GM23248 (cell line): ENCODE data around the gene NHSL1. TPM values are rescaled to one million over a fixed set of nuclear protein-coding genes. Genes with fewer than 3 reads are reported as not detected.

Experiments used
- DNase-seq: peaks from one replicate; pipeline ENCODE4 v3.0.0-alpha.2; 2015
- H2AFZ ChIP-seq: fragments of 200-600 bp; sonication (generic); 2 replicates; pipeline ENCODE4 v1.6.1; 2016; ENCODE audit warnings: antibody characterized with exemption
- H3F3A ChIP-seq: fragments of 200-600 bp; sonication (generic); 2 replicates; pipeline ENCODE4 v1.6.1; 2016; ENCODE audit warnings: mild to moderate bottlenecking, antibody characterized with exemption, mixed run types; ENCODE audit not compliant: insufficient read depth
- H3K27ac ChIP-seq: fragments of 200-600 bp; sonication (generic); 2 replicates; pipeline ENCODE4 v1.5.1; 2016; ENCODE audit warnings: mild to moderate bottlenecking
- H3K27me3 ChIP-seq: fragments of 200-600 bp; sonication (generic); replicated peaks from 2 replicates; pipeline ENCODE4 v1.6.1; 2016; ENCODE audit warnings: mild to moderate bottlenecking; ENCODE audit not compliant: insufficient read depth
- H3K36me3 ChIP-seq: fragments of 200-600 bp; sonication (generic); 2 replicates; pipeline ENCODE4 v1.6.1; 2016; ENCODE audit warnings: low read depth, mild to moderate bottlenecking
- H3K4me1 ChIP-seq: fragments of 200-600 bp; sonication (generic); 2 replicates; pipeline ENCODE4 v1.6.1; 2016; ENCODE audit warnings: mild to moderate bottlenecking; ENCODE audit not compliant: insufficient read depth
- H3K4me2 ChIP-seq: fragments of 200-600 bp; sonication (generic); one replicate; pipeline ENCODE4 v1.6.1; 2016; ENCODE audit warnings: mild to moderate bottlenecking; ENCODE audit not compliant: unreplicated experiment
- H3K4me3 ChIP-seq: fragments of 200-600 bp; sonication (generic); 2 replicates; pipeline ENCODE4 v1.5.1; 2016; ENCODE audit warnings: mild to moderate bottlenecking
- H3K79me2 ChIP-seq: fragments of 200-600 bp; sonication (generic); 2 replicates; pipeline ENCODE4 v1.6.1; 2016; ENCODE audit warnings: mild to moderate bottlenecking; ENCODE audit not compliant: insufficient read depth
- H3K9ac ChIP-seq: fragments of 200-600 bp; sonication (generic); 2 replicates; pipeline ENCODE4 v1.6.1; 2016; ENCODE audit warnings: mild to moderate bottlenecking
- H3K9me2 ChIP-seq: fragments of 200-600 bp; sonication (generic); 2 replicates; pipeline ENCODE4 v1.6.1; 2016; ENCODE audit warnings: mixed run types, mild to moderate bottlenecking, moderate library complexity; ENCODE audit not compliant: insufficient read depth
- H3K9me3 ChIP-seq: fragments of 200-600 bp; sonication (generic); one replicate; pipeline ENCODE4 v1.6.1; 2017; ENCODE audit warnings: low read depth
- H4K20me1 ChIP-seq: fragments of 200-600 bp; sonication (generic); 2 replicates; pipeline ENCODE4 v1.6.0; 2016; ENCODE audit not compliant: insufficient read depth
- EZH2 ChIP-seq: fragments of 200-600 bp; sonication (generic); IDR thresholded peaks from 2 replicates; pipeline ENCODE4 v1.6.1; 2018; ENCODE audit warnings: antibody characterized with exemption, mild to moderate bottlenecking; ENCODE audit not compliant: insufficient read depth, poor library complexity, severe bottlenecking
- EZH2phosphoT487 ChIP-seq: fragments of 200-600 bp; sonication (generic); IDR thresholded peaks from 2 replicates; pipeline ENCODE4 v1.6.1; 2018; ENCODE audit warnings: antibody characterized with exemption, moderate library complexity, mild to moderate bottlenecking, low read depth; ENCODE audit not compliant: insufficient read depth
- WGBS, 2 experiments: methylation state at CpG; one replicate each; pipeline ENCODE4 v1.1.6; 2015 to 2017; ENCODE audit warnings: low lambda C conversion rate in 2 of 2, low coverage in 1 of 2; ENCODE audit errors: missing lambda C conversion rate in 2 of 2; 5-methylcytosine and 5-hydroxymethylcytosine counted together
- in situ Hi-C: fragments of 300-500 bp; cut with MboI; formaldehyde crosslinking; loops from 2 replicates; pipeline ENCODE4 v1.15.0; 2020
- polyA plus RNA-seq: library from polyadenylated mRNA; unstranded; fragments of >200 nt; fragmentation: Nextera tagmentation; extraction: Ambion mirVana; gene quantifications from 2 replicates; pipeline ENCODE4 v1.2.1, GENCODE V29; 2016
- total RNA-seq: library from RNA; depleted of rRNA; stranded (reverse); fragments of >200 nt; shearing (Covaris generic); gene quantifications from 2 replicates; pipeline ENCODE4 v1.2.3, GENCODE V29; 2014

Gene NHSL1
- total and polyA plus RNA-seq, 2 experiments from 2014 or later, result 3.3 to 9.4 TPM

DNA sequence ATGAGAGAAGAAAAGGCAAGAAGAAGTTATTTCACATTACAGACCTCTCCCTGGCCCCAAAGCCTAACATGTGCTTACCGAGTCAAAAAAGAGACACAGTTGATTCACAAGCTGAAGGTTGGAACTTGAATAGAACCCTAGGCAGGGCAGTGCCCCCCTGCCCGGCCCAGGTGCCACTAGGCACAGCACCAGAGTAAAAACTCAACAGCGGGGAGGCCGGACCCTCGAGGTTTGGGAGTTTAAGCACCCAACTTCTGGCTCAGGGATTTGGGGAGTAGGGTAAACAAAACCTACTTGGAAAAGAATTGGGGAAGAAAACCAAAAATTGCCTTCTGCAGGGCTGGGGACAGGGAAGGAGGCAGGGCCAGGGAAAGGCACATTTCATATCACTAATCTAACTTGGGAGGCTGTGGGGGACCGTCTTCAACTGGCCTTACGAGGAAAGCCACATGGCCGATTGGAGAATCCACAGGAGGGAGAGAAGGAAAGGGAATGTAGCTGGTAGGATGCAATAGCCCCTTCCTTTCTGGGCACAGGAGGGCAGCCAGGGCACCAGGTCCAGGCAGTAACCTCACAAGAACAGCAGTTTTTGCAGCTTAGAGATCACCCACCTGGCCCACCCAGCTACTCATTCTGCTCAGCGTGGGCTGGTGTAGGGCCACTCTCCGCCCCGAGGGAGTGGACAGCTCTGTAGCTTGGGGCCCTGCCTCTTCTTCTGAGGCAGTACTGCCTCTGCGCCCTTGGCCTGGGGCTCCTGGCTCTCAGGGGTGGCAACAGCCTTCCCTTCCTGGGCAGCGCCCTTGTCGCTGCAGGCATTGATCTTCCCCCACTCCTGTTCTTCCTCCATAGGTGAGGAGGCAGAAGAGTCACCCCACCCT lies 97.1 kb downstream of the NHSL1 start:
- Histone ChIP-seq H3K9me3 (no peaks in the 10 kb centered on the region), H3K27me3 (no peaks in the 10 kb centered on the region), H3K27ac (no peak overlapping the region), H3F3A (no peaks in the 10 kb centered on the region), H2AFZ (no peak overlapping the region), H3K9ac (no peak overlapping the region), H3K79me2 (no peaks in the 10 kb centered on the region), H4K20me1 (no peaks in the 10 kb centered on the region), H3K4me3 (no peak overlapping the region), H3K4me2 (no peak overlapping the region), H3K9me2 (no peaks in the 10 kb centered on the region), H3K36me3 (peaks cover 8% of the 10 kb centered on the region; the same call in 1 of the 2 replicates), H3K4me1 (0 out of 2 replicates have a peak, but pooled peaks cover 3% of the 10 kb centered on the region)
- 94 to 95% methylated on average over 13 to 14 of the region's 14 CpGs for WGBS, 2 experiments
- DNase-seq, result no peak
- in situ Hi-C loops, result loop anchor here (10.0 kb wide), 1 partner anchor 287 kb away; no protein-coding TSS in a partner anchor
- no peak for TF ChIP-seq EZH2
- TF ChIP-seq EZH2phosphoT487, result no peak

DNA sequence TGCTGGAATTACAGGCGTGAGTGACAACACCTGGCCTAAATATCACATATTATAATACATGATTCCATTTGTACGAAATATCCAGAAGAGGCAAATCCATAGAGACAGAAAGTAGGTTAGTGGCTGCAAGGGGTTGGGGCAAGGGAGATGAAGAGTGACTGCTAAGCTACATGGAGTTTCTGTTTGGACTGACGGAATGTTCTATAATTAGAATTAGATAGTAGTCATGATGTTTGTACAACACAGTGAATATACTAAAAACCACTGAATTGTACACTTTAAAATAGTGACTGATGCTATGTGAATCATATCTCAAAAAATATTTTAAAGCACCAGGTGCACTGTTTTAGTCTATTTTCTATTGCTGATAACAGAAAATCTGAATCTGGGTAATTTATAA lies 99.0 kb downstream of the NHSL1 start:
- no peaks in the 10 kb centered on the region for H3K79me2 ChIP-seq
- in situ Hi-C loops, result loop anchor here (10.0 kb wide), 1 partner anchor 286 kb away; no protein-coding TSS in a partner anchor
- no peak for DNase-seq
- H2AFZ ChIP-seq, result no peak overlapping the region
- H3K4me1 ChIP-seq, result 0 out of 2 replicates have a peak, but pooled peaks cover 3% of the 10 kb centered on the region
- H3K36me3 ChIP-seq, result no peaks in the 10 kb centered on the region
- no peak overlapping the region for H3K9ac ChIP-seq
- no peaks in the 10 kb centered on the region for H3K27me3 ChIP-seq
- no peak overlapping the region for H3K4me3 ChIP-seq
- TF ChIP-seq EZH2phosphoT487 (no peak), EZH2 (no peak)
- no peaks in the 10 kb centered on the region for H4K20me1 ChIP-seq
- no peak overlapping the region for H3K27ac ChIP-seq
- no peaks in the 10 kb centered on the region for H3K9me2 ChIP-seq
- WGBS, 2 experiments, result 83 to 86% methylated on average over 3 of the region's 3 CpGs
- H3K4me2 ChIP-seq, result no peak overlapping the region
- H3K9me3 ChIP-seq, result no peaks in the 10 kb centered on the region
- no peaks in the 10 kb centered on the region for H3F3A ChIP-seq

DNA sequence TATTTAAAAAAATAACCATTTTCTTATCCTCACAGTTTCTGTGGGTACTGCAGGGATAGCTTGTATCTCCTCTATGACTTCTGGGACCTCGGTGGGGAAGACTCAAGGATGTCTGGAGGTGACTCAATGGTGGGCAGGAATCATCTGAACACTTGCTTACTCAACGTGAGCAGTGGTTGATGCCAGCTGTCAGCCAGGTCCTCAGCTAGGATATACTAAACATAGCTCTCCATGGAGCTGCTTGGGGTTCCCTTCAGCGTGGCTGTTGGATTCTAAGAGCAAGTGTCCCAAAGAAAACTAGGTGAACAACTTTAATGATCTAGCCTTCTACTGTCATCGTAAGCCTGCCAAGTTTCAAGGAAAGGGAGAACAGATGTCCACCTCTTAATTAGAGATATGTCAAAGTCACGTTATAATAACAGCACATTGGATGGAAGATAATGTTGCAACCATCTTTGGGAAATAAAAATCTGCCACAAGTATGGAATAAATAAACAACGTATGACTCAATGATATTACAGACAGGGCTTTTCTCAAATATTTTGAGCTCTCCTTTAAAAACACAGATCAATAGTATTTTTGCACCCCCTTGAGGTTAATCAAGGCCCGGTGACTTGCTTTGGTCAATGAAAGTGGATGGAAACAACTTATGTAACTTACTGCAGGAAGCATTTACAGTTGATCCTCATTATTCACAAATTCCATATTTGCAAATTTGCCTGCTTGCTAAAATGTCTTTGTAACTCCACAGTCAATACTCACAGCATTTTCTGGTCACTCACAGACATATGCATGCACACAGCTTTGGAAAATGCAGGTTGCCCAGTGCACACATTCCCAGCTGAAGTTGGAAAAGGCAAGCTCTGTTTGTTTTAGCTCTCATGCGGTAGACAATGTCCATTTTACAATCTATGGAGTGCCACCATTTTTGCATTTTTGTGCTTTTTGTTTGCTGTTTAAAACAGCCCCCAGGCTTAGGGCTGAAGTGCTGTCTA lies 101.9 kb downstream of the NHSL1 start:
- no peak for DNase-seq
- WGBS, 2 experiments, result 53 to 59% methylated on average over 8 of the region's 8 CpGs
- no peak for TF ChIP-seq EZH2
- TF ChIP-seq EZH2phosphoT487, result no peak

DNA sequence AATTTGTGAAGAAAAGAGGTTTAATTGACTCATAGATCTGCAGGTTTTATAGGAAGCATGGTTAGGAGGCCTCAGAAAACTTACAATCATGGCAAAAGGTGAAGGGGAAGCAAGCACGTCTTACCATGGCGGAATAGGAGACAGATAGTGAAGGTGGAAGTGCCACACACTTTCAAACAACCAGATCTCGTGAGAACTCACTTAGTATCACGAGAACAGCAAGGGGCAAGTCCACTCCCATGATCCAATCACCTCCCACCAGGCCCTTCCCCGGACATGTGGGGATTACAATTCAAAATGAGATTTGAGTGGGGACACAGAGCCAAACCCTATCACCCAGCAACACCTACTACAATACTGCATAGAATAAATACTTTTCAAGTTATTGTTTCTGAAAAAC lies 102.6 kb downstream of the NHSL1 start:
- Histone ChIP-seq H3F3A (no peaks in the 10 kb centered on the region), H3K27ac (no peak overlapping the region), H3K9me3 (no peaks in the 10 kb centered on the region), H3K36me3 (no peaks in the 10 kb centered on the region), H3K9me2 (no peaks in the 10 kb centered on the region), H3K4me1 (no peaks in the 10 kb centered on the region), H3K27me3 (no peaks in the 10 kb centered on the region), H3K4me3 (no peak overlapping the region), H3K9ac (no peak overlapping the region), H3K79me2 (no peaks in the 10 kb centered on the region), H3K4me2 (no peak overlapping the region), H4K20me1 (no peaks in the 10 kb centered on the region), H2AFZ (no peak overlapping the region)
- in situ Hi-C loops, result no loop called here
- no peak for TF ChIP-seq EZH2
- no peak for TF ChIP-seq EZH2phosphoT487
- DNase-seq, result no peak
- WGBS, 2 experiments, result 78 to 79% methylated on average over 5 of the region's 5 CpGs

More for the DNA sequence above, 101.9 kb downstream of the NHSL1 start:
- no peaks in the 10 kb centered on the region for H3K9me2 ChIP-seq
- H3K9ac ChIP-seq, result no peak overlapping the region
- H3K9me3 ChIP-seq, result no peaks in the 10 kb centered on the region
- no peak overlapping the region for H3K4me2 ChIP-seq
- no peak overlapping the region for H3K27ac ChIP-seq
- H3K27me3 ChIP-seq, result no peaks in the 10 kb centered on the region
- H3F3A ChIP-seq, result no peaks in the 10 kb centered on the region
- H3K36me3 ChIP-seq, result no peaks in the 10 kb centered on the region
- no peak overlapping the region for H3K4me3 ChIP-seq
- H2AFZ ChIP-seq, result no peak overlapping the region
- H3K79me2 ChIP-seq, result no peaks in the 10 kb centered on the region
- in situ Hi-C loops, result no loop called here
- H4K20me1 ChIP-seq, result no peaks in the 10 kb centered on the region
- no peaks in the 10 kb centered on the region for H3K4me1 ChIP-seq
